HCT116 (cell line): Measurements from ENCODE around the gene IGFBP2. TPM values are rescaled to one million over a fixed set of nuclear protein-coding genes. Genes with fewer than 3 reads are reported as not detected.

Source experiments
- ATAC-seq: fragments of 200-7000 bp; cut with Tn5 transposase; 2 replicates; pipeline ENCODE4 v1.9.1; 2020; ENCODE audit warnings: mild to moderate bottlenecking, moderate library complexity
- BruUV-seq: library from RNA; stranded (reverse); fragments of 400-500 nt; replicated peaks from 2 replicates; lab custom pipeline; 2021; lab: Mats Ljungman, UMichigan
- CTCF ChIA-PET: fragments of 300-600 bp; sonication (Branson Sonifier 250); formaldehyde crosslinking; loops from one replicate; lab custom pipeline; 2021; ENCODE audit warnings: antibody characterized with exemption; lab: Charles Lee
- POLR2A ChIA-PET: fragments of 300-600, 350-600 bp; sonication (Branson Sonifier 250); formaldehyde crosslinking; loops from one replicate; lab custom pipeline; 2021; ENCODE audit warnings: antibody characterized with exemption; lab: Charles Lee
- RAD21 ChIA-PET, 2 experiments: fragments of 300-600 bp; sonication (Branson Sonifier 250); formaldehyde crosslinking; loops; one replicate each; lab custom pipeline; 2023; ENCODE audit warnings: low total read pairs in 2 of 2; ENCODE audit not compliant: uncharacterized antibody in 2 of 2, unreplicated experiment in 2 of 2, low non-redundant PET in 1 of 2; lab: Charles Lee
- DNase-seq: peaks from one replicate; pipeline ENCODE4 v3.0.0-alpha.2; 2010; ENCODE audit warnings: low read depth, low spot score
- H2AFZ ChIP-seq: fragments of 200-600 bp; shearing (Covaris generic), sonication (generic); 2 replicates; pipeline ENCODE4 v1.6.1; 2017; ENCODE audit warnings: low read depth, mixed run types, mixed read lengths, antibody characterized with exemption, low read length; ENCODE audit not compliant: poor library complexity, severe bottlenecking
- H3K27ac ChIP-seq: 2 replicates; pipeline ENCODE4 v1.5.1; 2012; ENCODE audit warnings: low read depth, low read length
- H3K27me3 ChIP-seq: fragments of 200-600 bp; sonication (generic); 2 replicates; pipeline ENCODE4 v1.6.1; 2016; ENCODE audit warnings: mixed run types, low read length, mixed read lengths; ENCODE audit not compliant: insufficient read depth
- H3K36me3 ChIP-seq, 2 experiments: fragments of 200-500 bp in 1 of 2; fragments of 200-600 bp in 1 of 2; sonication (Bioruptor generic) in 1 of 2; sonication (generic) in 1 of 2; 2 replicates each; pipeline versions ENCODE4 v1.5.1 to v1.6.1; 2014 to 2016; ENCODE audit warnings: low read length in 2 of 2, inconsistent platforms in 1 of 2, mixed read lengths in 1 of 2, mixed run types in 1 of 2; ENCODE audit not compliant: insufficient read depth in 2 of 2, control insufficient read depth in 1 of 2
- H3K4me1 ChIP-seq, 2 experiments: fragments of 200-600 bp in 1 of 2; sonication (generic) in 1 of 2; 2 replicates each; pipeline versions ENCODE4 v1.5.1 to v1.6.1; 2012 to 2017; ENCODE audit warnings: low read length in 2 of 2, inconsistent platforms in 1 of 2, mild to moderate bottlenecking in 1 of 2, mixed read lengths in 1 of 2, mixed run types in 1 of 2, moderate library complexity in 1 of 2; ENCODE audit not compliant: insufficient read depth in 2 of 2, control insufficient read depth in 1 of 2
- H3K4me2 ChIP-seq: fragments of 200-600 bp; sonication (generic); 2 replicates; pipeline ENCODE4 v1.6.1; 2017; ENCODE audit warnings: mixed run types, low read length, mixed read lengths
- H3K4me3 ChIP-seq, 2 experiments: fragments of 200-600 bp in 1 of 2; sonication (generic) in 1 of 2; replicated peaks in 1 of 2; 2 replicates each; pipeline ENCODE4 v1.5.1; 2011 to 2016; ENCODE audit warnings: low read length in 2 of 2, control low read depth in 1 of 2, low read depth in 1 of 2, mild to moderate bottlenecking in 1 of 2, mixed read lengths in 1 of 2, mixed run types in 1 of 2
- H3K79me2 ChIP-seq: fragments of 200-600 bp; sonication (generic); 2 replicates; pipeline ENCODE4 v1.6.1; 2017; ENCODE audit warnings: mild to moderate bottlenecking, mixed run types, low read length, moderate library complexity, mixed read lengths; ENCODE audit not compliant: insufficient read depth
- H3K9ac ChIP-seq: fragments of 200-600 bp; sonication (generic); 2 replicates; pipeline ENCODE4 v1.6.1; 2016; ENCODE audit warnings: low read length, mixed read lengths
- H3K9me2 ChIP-seq: fragments of 200-600 bp; sonication (generic), shearing (Covaris generic); 2 replicates; pipeline ENCODE4 v1.6.1; 2017; ENCODE audit warnings: mixed run types, mild to moderate bottlenecking, moderate library complexity; ENCODE audit not compliant: insufficient read depth
- H3K9me3 ChIP-seq, 2 experiments: fragments of 200-500 bp in 1 of 2; fragments of 200-600 bp in 1 of 2; sonication (Bioruptor generic) in 1 of 2; sonication (generic) in 1 of 2; 2 replicates each; pipeline ENCODE4 v1.6.1; 2014 to 2017; ENCODE audit warnings: low read length in 2 of 2, mixed read lengths in 2 of 2, inconsistent platforms in 1 of 2, low read depth in 1 of 2, mild to moderate bottlenecking in 1 of 2, mixed run types in 1 of 2, moderate library complexity in 1 of 2; ENCODE audit not compliant: control insufficient read depth in 1 of 2, insufficient read depth in 1 of 2
- H4K20me1 ChIP-seq: fragments of 200-600 bp; sonication (generic), shearing (Covaris generic); 2 replicates; pipeline ENCODE4 v1.6.1; 2017; ENCODE audit warnings: mixed run types, mild to moderate bottlenecking, moderate library complexity; ENCODE audit not compliant: insufficient read depth
- CBX3 ChIP-seq: IDR thresholded peaks from 2 replicates; pipeline ENCODE4 v1.6.1; 2012; ENCODE audit warnings: low read depth
- CEBPB ChIP-seq: IDR thresholded peaks from 2 replicates; pipeline ENCODE4 v1.6.1; 2012; ENCODE audit warnings: low read depth
- EGR1 ChIP-seq: IDR thresholded peaks from 2 replicates; pipeline ENCODE4 v1.6.1; 2012; ENCODE audit warnings: low read depth
- ELF1 ChIP-seq: IDR thresholded peaks from 2 replicates; pipeline ENCODE4 v1.6.1; 2012; ENCODE audit warnings: low read depth, borderline replicate concordance
- EZH2 ChIP-seq: fragments of 200-600 bp; sonication (generic); IDR thresholded peaks from 2 replicates; pipeline ENCODE4 v1.6.1; 2017; ENCODE audit warnings: antibody characterized with exemption, mixed run types
- EZH2phosphoT487 ChIP-seq: fragments of 200-600 bp; IDR thresholded peaks from 2 replicates; pipeline ENCODE4 v1.6.1; 2018; ENCODE audit warnings: antibody characterized with exemption, borderline replicate concordance
- FOSL1 ChIP-seq: IDR thresholded peaks from 2 replicates; pipeline ENCODE4 v1.6.1; 2012; ENCODE audit warnings: low read depth
- JUND ChIP-seq: IDR thresholded peaks from 2 replicates; pipeline ENCODE4 v1.6.1; 2012
- MAX ChIP-seq: IDR thresholded peaks from 2 replicates; pipeline ENCODE4 v1.6.1; 2012
- POLR2A ChIP-seq: IDR thresholded peaks from 2 replicates; pipeline ENCODE4 v1.7.0; 2011; ENCODE audit warnings: borderline replicate concordance; ENCODE audit not compliant: insufficient read depth, insufficient read length; ENCODE audit errors: extremely low read depth
- POLR2AphosphoS5 ChIP-seq: IDR thresholded peaks from 2 replicates; pipeline ENCODE4 v1.6.1; 2011; ENCODE audit warnings: mild to moderate bottlenecking, low read depth, low read length, moderate library complexity
- RAD21 ChIP-seq: IDR thresholded peaks from 2 replicates; pipeline ENCODE4 v1.6.1; 2012; ENCODE audit warnings: low read depth, mild to moderate bottlenecking
- REST ChIP-seq: IDR thresholded peaks from 2 replicates; pipeline ENCODE4 v1.6.1; 2012; ENCODE audit warnings: low read depth
- SP1 ChIP-seq: IDR thresholded peaks from 2 replicates; pipeline ENCODE4 v1.6.1; 2012; ENCODE audit warnings: low read depth
- TCF7L2 ChIP-seq: IDR thresholded peaks from 2 replicates; pipeline ENCODE4 v1.7.0; 2011; ENCODE audit warnings: borderline replicate concordance, inconsistent platforms; ENCODE audit not compliant: insufficient read depth, insufficient read length; ENCODE audit errors: extremely low read depth
- YY1 ChIP-seq: IDR thresholded peaks from 2 replicates; pipeline ENCODE4 v1.6.1; 2011; ENCODE audit warnings: low read length, low read depth, moderate library complexity, mild to moderate bottlenecking; ENCODE audit not compliant: insufficient replicate concordance; ENCODE audit errors: extremely low read depth
- ZBTB33 ChIP-seq: IDR thresholded peaks from 2 replicates; pipeline ENCODE4 v1.6.1; 2011; ENCODE audit warnings: mild to moderate bottlenecking, low read length, moderate library complexity; ENCODE audit not compliant: insufficient replicate concordance; ENCODE audit errors: extremely low read depth
- ZNF274 ChIP-seq: fragments of 200-500 bp; sonication (Bioruptor generic); IDR thresholded peaks from 2 replicates; pipeline ENCODE4 v1.6.1; 2014; ENCODE audit warnings: mild to moderate bottlenecking, low read depth, low read length, inconsistent platforms
- intact Hi-C: fragments of 100-400 bp; cut with micrococcal nuclease; formaldehyde crosslinking; loops from 2 replicates; pipeline ENCODE4 v1.10.0; 2022
- total RNA-seq: library from RNA; stranded (reverse); gene quantifications from one replicate; pipeline ENCODE4 v1.2.1, GENCODE V29; 2021; ENCODE audit not compliant: unreplicated experiment
- TF ChIP-seq, protein P1 (sequence below), 3 experiments: fragments of 200-600 bp in 1 of 3; sonication (generic) in 1 of 3; IDR thresholded peaks in 2 of 3; conservative IDR thresholded peaks in 1 of 3; 2 replicates each; pipeline ENCODE4 v1.5.1; 2012 to 2017; ENCODE audit warnings: low read depth in 2 of 3, low read length in 2 of 3, antibody characterized with exemption in 1 of 3, borderline replicate concordance in 1 of 3, control low read depth in 1 of 3, mild to moderate bottlenecking in 1 of 3, mixed read lengths in 1 of 3, mixed run types in 1 of 3, moderate library complexity in 1 of 3; ENCODE audit not compliant: insufficient read depth in 1 of 3

Gene IGFBP2
- total RNA-seq, 1 experiment from 2014 or later: 143 TPM

DNA sequence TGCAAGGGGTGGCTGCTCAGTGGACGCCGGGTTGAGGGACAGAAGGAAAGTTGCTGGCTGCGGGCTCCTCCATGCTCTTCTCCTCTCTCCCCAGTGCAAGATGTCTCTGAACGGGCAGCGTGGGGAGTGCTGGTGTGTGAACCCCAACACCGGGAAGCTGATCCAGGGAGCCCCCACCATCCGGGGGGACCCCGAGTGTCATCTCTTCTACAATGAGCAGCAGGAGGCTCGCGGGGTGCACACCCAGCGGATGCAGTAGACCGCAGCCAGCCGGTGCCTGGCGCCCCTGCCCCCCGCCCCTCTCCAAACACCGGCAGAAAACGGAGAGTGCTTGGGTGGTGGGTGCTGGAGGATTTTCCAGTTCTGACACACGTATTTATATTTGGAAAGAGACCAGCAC lies 30.6 kb downstream of the IGFBP2 start:
- RAD21 ChIA-PET: no interaction called here
- CTCF ChIA-PET: interaction anchor here (1.0 to 10.4 kb wide), 2 partner anchors 17 to 146 kb away, joined by 3 to 142 read pairs; no protein-coding TSS in a partner anchor
- no peaks in the 10 kb centered on the region for H3K9me3 ChIP-seq
- TF ChIP-seq POLR2AphosphoS5 (no peak), TCF7L2 (no peak), SP1 (no peak), MAX (no peak), ZBTB33 (no peak), ELF1 (no peak), YY1 (no peak), EZH2 (no peak), RAD21 (no peak), EGR1 (no peak), FOSL1 (no peak), CBX3 (no peak), POLR2A (no peak), JUND (no peak), EZH2phosphoT487 (no peak), REST (no peak), ZNF274 (no peak), CEBPB (no peak)
- TF ChIP-seq, protein P1, sequence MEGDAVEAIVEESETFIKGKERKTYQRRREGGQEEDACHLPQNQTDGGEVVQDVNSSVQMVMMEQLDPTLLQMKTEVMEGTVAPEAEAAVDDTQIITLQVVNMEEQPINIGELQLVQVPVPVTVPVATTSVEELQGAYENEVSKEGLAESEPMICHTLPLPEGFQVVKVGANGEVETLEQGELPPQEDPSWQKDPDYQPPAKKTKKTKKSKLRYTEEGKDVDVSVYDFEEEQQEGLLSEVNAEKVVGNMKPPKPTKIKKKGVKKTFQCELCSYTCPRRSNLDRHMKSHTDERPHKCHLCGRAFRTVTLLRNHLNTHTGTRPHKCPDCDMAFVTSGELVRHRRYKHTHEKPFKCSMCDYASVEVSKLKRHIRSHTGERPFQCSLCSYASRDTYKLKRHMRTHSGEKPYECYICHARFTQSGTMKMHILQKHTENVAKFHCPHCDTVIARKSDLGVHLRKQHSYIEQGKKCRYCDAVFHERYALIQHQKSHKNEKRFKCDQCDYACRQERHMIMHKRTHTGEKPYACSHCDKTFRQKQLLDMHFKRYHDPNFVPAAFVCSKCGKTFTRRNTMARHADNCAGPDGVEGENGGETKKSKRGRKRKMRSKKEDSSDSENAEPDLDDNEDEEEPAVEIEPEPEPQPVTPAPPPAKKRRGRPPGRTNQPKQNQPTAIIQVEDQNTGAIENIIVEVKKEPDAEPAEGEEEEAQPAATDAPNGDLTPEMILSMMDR (IDR thresholded peaks at IDR 0.05 in 2 of 3, conservative IDR thresholded peaks at IDR 0.05 in 1 of 3; ENCODE audit: borderline replicate concordance in 1 of 3, insufficient read depth in 1 of 3, low read depth in 2 of 3, low read length in 2 of 3): no peak
- TF ChIP-seq, all 23 proteins: peak for 0
- Histone ChIP-seq H3K4me1 (no peaks in the 10 kb centered on the region), H3K9me2 (no peaks in the 10 kb centered on the region), H3K4me3 (no peak overlapping the region), H3K36me3 (peaks cover 0 to 6% of the 10 kb centered on the region in 2 experiments; a peak in 1 of 4 replicates), H3K79me2 (no peaks in the 10 kb centered on the region), H3K27ac (no peak overlapping the region), H3K4me2 (no peak overlapping the region), H3K27me3 (no peaks in the 10 kb centered on the region), H4K20me1 (no peaks in the 10 kb centered on the region), H2AFZ (no peak overlapping the region), H3K9ac (no peak overlapping the region)
- POLR2A ChIA-PET: no interaction called here
- DNase-seq (no peak), ATAC-seq (no peak)
- TSS peak; percentile 71 for BruUV-seq
- intact Hi-C loops: loop anchor here (10.0 kb wide), 1 partner anchor 629 kb away; no protein-coding TSS in a partner anchor
